HEK293T (cell line): ENCODE measurements around the gene DBH.

Experiments used
- BHLHE40 ChIP-seq: fragments of 450-650 bp; IDR thresholded peaks from 2 replicates; pipeline ENCODE4 v1.6.1; 2016; ENCODE audit warnings: mild to moderate bottlenecking, moderate library complexity, borderline replicate concordance
- ELF4 ChIP-seq: fragments of 450-650 bp; IDR thresholded peaks from 2 replicates; pipeline ENCODE4 v1.6.1; 2017; ENCODE audit warnings: antibody characterized with exemption
- FOXA1 ChIP-seq: fragments of 450-650 bp; IDR thresholded peaks from 2 replicates; pipeline ENCODE4 v1.6.1; 2016; ENCODE audit warnings: mild to moderate bottlenecking
- FOXK2 ChIP-seq: fragments of 450-650 bp; IDR thresholded peaks from 2 replicates; pipeline ENCODE4 v1.6.1; 2016; ENCODE audit warnings: mild to moderate bottlenecking
- NFRKB ChIP-seq: fragments of 450-650 bp; IDR thresholded peaks from 2 replicates; pipeline ENCODE4 v1.6.1; 2016; ENCODE audit warnings: mild to moderate bottlenecking, moderate library complexity
- SP1 ChIP-seq: fragments of 450-650 bp; IDR thresholded peaks from 2 replicates; pipeline ENCODE4 v1.6.1; 2017
- SUZ12 ChIP-seq: fragments of 450-650 bp; IDR thresholded peaks from 2 replicates; pipeline ENCODE4 v1.6.1; 2016; ENCODE audit warnings: mild to moderate bottlenecking
- TARDBP ChIP-seq: fragments of 450-650 bp; IDR thresholded peaks from 2 replicates; pipeline ENCODE4 v1.6.1; 2016
- ZNF384 ChIP-seq: fragments of 450-650 bp; IDR thresholded peaks from 2 replicates; pipeline ENCODE4 v1.6.1; 2016

DNA sequence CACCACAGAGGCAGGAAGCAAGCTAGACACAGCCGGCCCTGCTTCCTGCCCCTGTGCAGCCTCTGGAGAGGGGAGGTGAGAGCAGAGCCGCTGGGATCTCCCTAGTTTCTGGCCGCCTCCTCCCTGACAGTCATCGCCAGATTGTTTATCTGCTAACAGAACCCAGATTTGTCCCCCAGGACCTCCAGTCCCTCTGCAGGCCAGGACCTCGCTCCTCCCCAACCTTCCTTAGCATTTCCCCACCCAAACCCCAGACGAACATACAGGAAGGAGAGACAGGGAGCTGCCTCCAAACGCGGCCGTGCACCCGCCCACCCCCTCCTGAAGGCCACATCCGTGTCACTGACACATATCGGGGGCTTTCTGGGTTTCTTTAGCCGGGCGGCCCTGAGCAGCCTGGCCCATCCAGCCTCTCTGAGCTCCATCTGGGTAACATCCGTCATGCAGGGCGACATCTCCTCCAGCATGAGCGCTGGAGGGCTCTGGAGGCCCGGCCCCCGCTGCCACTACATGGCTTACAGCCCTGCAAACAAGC, 47.5 kb downstream of the DBH start:
- no peak for TF ChIP-seq FOXA1
- no peak for TF ChIP-seq NFRKB
- TF ChIP-seq SP1: no peak
- no peak for TF ChIP-seq SUZ12
- TF ChIP-seq ELF4: no peak
- TF ChIP-seq BHLHE40: no peak
- no peak for TF ChIP-seq FOXK2
- TF ChIP-seq TARDBP: no peak
- TF ChIP-seq ZNF384: no peak
